GM18505 (cell line): Measurements from ENCODE around the gene KAT6B.

ENCODE experiments used
- ATAC-seq: cut with Tn5 transposase; IDR thresholded peaks from one replicate; pipeline ENCODE4 v1.9.1; 2021; ENCODE audit not compliant: unreplicated experiment
- POLR2A ChIP-seq: IDR thresholded peaks from 4 replicates; pipeline ENCODE4 v1.6.1; 2011; ENCODE audit warnings: borderline replicate concordance; ENCODE audit not compliant: insufficient read depth, insufficient read length; ENCODE audit errors: extremely low read depth

The KAT6B gene

GRCh38 chr10:74930965-74931364 is 104.6 kb downstream of the KAT6B start:
- no peak for TF ChIP-seq POLR2A
- ATAC-seq: no peak

- no peak for TF ChIP-seq POLR2A
- ATAC-seq: no peak
These were observed 106.2 kb downstream of the KAT6B start for GRCh38 chr10:74932648-74933047.

DNA sequence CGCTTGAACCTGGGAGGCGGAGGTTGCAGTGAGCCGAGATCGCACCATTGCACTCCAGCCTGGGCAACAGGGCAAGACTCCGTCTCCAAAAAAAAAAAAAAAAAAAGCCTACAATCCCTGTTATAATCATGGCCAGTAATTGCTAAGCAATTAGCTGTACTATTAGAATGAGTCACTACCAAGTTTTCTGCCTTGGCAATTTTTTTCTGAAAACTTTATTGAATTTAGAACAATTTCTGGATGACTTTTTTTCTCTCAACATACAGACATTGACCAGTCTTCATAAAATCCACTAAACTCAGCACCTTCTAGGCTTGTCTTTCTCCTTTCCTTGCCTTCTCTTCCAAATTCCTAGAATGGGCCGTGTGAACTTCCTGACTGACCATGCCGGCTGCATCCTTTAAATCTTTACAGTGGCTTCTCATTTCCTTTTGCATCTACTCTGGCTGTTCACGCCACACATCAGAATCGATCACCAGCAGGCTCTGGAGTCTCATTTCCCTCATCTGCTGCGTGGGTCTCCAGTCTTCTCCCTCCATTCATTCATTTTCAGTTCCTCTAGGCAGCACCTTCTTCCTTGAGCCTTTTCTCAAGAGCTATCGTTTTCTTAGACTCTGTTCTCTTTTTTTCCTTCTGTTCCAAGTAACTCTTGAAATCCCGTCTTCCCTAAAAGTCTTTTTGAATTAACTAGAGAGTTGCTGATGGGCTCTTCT is 107.9 kb downstream of the KAT6B start:
- no peak for TF ChIP-seq POLR2A
- ATAC-seq: no peak

DNA sequence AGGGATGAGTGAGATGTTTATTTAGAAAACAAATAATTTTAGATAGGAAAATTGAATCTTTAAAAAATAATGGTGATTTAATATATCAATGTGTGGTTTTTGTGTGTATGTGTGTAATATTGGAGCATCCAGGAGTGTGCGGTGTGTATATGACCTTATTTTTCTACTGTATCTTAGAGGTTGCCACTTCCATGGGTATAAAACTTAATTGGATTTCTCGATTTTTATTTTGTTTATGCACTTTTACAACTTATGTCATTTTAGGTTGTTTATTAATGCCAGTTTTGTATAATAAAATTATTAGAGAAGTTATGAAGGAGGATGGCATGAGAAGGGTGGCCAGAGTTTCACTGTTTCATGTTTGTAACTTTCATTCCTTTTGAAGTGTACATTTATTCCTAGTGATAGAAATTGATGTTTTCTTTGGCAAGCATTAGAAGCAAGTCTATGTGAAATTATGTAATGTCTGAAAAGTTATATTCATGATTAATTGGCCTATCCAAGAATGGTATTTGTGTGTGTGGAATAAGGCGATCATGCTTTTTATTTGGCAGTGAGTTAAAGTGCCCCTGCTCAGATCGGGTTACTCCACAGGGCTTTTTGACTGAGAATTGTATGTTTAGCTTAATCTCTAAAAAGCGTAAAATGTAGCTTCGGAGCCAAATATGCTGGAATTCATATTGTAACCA is 110.3 kb downstream of the KAT6B start:
- ATAC-seq: no peak
- no peak for TF ChIP-seq POLR2A

- no peak for ATAC-seq
- no peak for TF ChIP-seq POLR2A
These were observed 111.0 kb downstream of the KAT6B start for GRCh38 chr10:74937266-74937856.

GRCh38 chr10:74944205-74944604 is 117.8 kb downstream of the KAT6B start:
- no peak for ATAC-seq
- no peak for TF ChIP-seq POLR2A

- no peak for TF ChIP-seq POLR2A
- no peak for ATAC-seq
These were observed 121.5 kb downstream of the KAT6B start for GRCh38 chr10:74947781-74948401.

GRCh38 chr10:74949034-74949832 is 122.8 kb downstream of the KAT6B start:
- TF ChIP-seq POLR2A: no peak
- no peak for ATAC-seq

- TF ChIP-seq POLR2A: no peak
- ATAC-seq: no peak
These were observed 123.7 kb downstream of the KAT6B start for GRCh38 chr10:74949843-74950765.

- TF ChIP-seq POLR2A: no peak
- ATAC-seq: no peak
These were observed 126.8 kb downstream of the KAT6B start for GRCh38 chr10:74953214-74953613.

GRCh38 chr10:74955796-74956195 is 129.4 kb downstream of the KAT6B start:
- no peak for TF ChIP-seq POLR2A
- no peak for ATAC-seq

DNA sequence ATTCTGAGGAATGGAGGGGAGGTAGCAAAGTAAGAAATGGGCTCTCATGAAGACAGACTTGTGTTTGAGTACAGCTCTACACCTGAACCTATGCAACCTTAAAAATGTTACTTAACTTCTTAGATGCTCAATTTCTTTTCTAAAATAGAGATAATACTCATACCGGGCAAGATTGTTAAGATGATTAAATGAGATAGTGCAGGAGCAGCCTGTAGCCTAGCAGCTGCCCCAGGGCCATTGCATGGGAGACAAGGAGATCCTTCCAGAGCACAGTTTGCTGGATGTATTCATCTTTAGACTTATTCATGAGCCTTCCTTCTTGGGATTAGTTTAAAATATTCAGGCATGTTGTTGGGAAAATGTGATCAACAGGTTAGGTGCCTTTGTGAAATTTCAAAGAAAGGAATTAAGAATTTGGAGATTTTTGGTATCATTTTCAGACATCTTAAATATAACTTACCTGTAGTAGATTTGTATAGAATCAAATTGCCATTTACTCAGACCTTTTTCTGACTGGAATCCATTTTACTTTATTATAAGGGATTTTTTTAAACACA is 130.2 kb downstream of the KAT6B start:
- ATAC-seq: no peak
- no peak for TF ChIP-seq POLR2A
